ENCODE measurements around the gene PKP1.

- no peak for TF ChIP-seq POLR2A (IDR thresholded peaks at IDR 0.05; ENCODE audit: low read length)
- no peak for TF ChIP-seq GATA1 (IDR thresholded peaks at IDR 0.05; ENCODE audit: low read depth, low read length)
Measured at GRCh38 chr1:201313086-201313485, 29.8 kb downstream of the PKP1 start.

Data from erythroblast (primary cell).